Thyroid gland (tissue), 4 donors: ENCODE data around the gene MED16. TPM values are rescaled to one million over a fixed set of nuclear protein-coding genes. Genes with fewer than 3 reads are reported as not detected.

Source experiments
- DNase-seq, 2 donors: peaks; one replicate each; pipeline ENCODE4 v3.0.0-alpha.2; 2019
- H3K27ac ChIP-seq, 3 donors: fragments of 200-600 bp; sonication (generic); 1 replicate in 2 of 3; 2 replicates in 1 of 3; pipeline ENCODE4 v1.5.1; 2016 to 2019; ENCODE audit warnings: mild to moderate bottlenecking in 1 of 3, moderate library complexity in 1 of 3
- H3K27me3 ChIP-seq: fragments of 200-600 bp; sonication (generic); one replicate; pipeline ENCODE4 v1.5.1; 2019
- H3K36me3 ChIP-seq, 2 donors: fragments of 200-600 bp; sonication (generic); one replicate each; pipeline ENCODE4 v1.5.1; 2016 to 2019
- H3K4me1 ChIP-seq, 2 donors: fragments of 200-600 bp; sonication (generic); one replicate each; pipeline ENCODE4 v1.5.1; 2017 to 2019
- H3K4me3 ChIP-seq, 3 donors: fragments of 200-600 bp; sonication (generic); replicated peaks in 1 of 3; 1 replicate in 2 of 3; 2 replicates in 1 of 3; pipeline ENCODE4 v1.5.1; 2016; ENCODE audit warnings: mild to moderate bottlenecking in 1 of 3
- H3K9me3 ChIP-seq: fragments of 200-600 bp; sonication (generic); one replicate; pipeline ENCODE4 v1.5.1; 2017
- CTCF ChIP-seq, 6 experiments: fragments of 200-600 bp in 3 of 6; fragments of 450-650 bp in 3 of 6; sonication (generic) in 3 of 6; IDR thresholded peaks; one replicate each; pipeline ENCODE4 v1.5.1; 2016 to 2019; ENCODE audit warnings: antibody characterized with exemption in 6 of 6, mild to moderate bottlenecking in 2 of 6, inconsistent platforms in 1 of 6, moderate library complexity in 1 of 6
- POLR2A ChIP-seq, 2 donors: fragments of 450-650 bp; IDR thresholded peaks; one replicate each; pipeline ENCODE4 v1.6.1; 2017; ENCODE audit warnings: antibody characterized with exemption in 2 of 2, mild to moderate bottlenecking in 2 of 2, moderate library complexity in 1 of 2
- WGBS, 2 donors: methylation state at CpG; one replicate each; pipeline ENCODE4 v1.1.5; 2017; 5-methylcytosine and 5-hydroxymethylcytosine counted together
- intact Hi-C: fragments of 100-400 bp; cut with DNase I; formaldehyde crosslinking; loops from one replicate; pipeline ENCODE4 v1.15.1; 2023
- total RNA-seq, 4 donors: library from RNA; depleted of rRNA; stranded (reverse); fragments of >200 nt; gene quantifications; one replicate each; pipeline ENCODE4 v1.2.3, GENCODE V29; 2016

The MED16 gene
- total RNA-seq, 4 donors from 2014 or later, result 33.2 to 66.5 (median 54.3) TPM

GRCh38 chr19:861756-862580 is 31.0 kb downstream of the MED16 start:
- TF ChIP-seq CTCF (IDR thresholded peaks at IDR 0.05) (no peak), POLR2A (IDR thresholded peaks at IDR 0.05) (no peak)
- Histone ChIP-seq H3K27me3 (no peaks in the 10 kb centered on the region), H3K4me3 (no peak overlapping the region), H3K36me3 (no peaks in the 10 kb centered on the region), H3K4me1 (peaks cover 4 to 6% of the 10 kb centered on the region in 2 donors), H3K9me3 (no peaks in the 10 kb centered on the region), H3K27ac (no peak overlapping the region)
- intact Hi-C loops, result loop anchor here (5.0 kb wide), 2 partner anchors 55 to 120 kb away; partner anchors contain the start of genes KISS1R and WDR18
- no peak for DNase-seq
- WGBS, 2 donors, result 22 to 30% methylated on average over 33 to 55 of the region's 60 CpGs

GRCh38 chr19:861141-861755 is 31.7 kb downstream of the MED16 start:
- peaks cover 4 to 6% of the 10 kb centered on the region in 2 donors for H3K4me1 ChIP-seq
- WGBS, 2 donors, result 68 to 90% methylated on average over 2 to 11 of the region's 35 CpGs
- no peak overlapping the region for H3K27ac ChIP-seq
- intact Hi-C loops, result loop anchor here (5.0 kb wide), 2 partner anchors 56 to 121 kb away; partner anchors contain the start of genes KISS1R and WDR18
- H3K4me3 ChIP-seq, result no peak overlapping the region
- no peaks in the 10 kb centered on the region for H3K36me3 ChIP-seq
- H3K9me3 ChIP-seq, result no peaks in the 10 kb centered on the region
- no peaks in the 10 kb centered on the region for H3K27me3 ChIP-seq
- TF ChIP-seq POLR2A (IDR thresholded peaks at IDR 0.05), result no peak
- no peak for TF ChIP-seq CTCF (IDR thresholded peaks at IDR 0.05)
- no peak for DNase-seq

GRCh38 chr19:858868-859843 is 33.8 kb downstream of the MED16 start, which contains the start of gene CFD:
TSS of gene CFD (plus strand) at chr19:859664. CDS start at chr19:859690, 26 bp downstream.
- WGBS, 2 donors, result 51 to 53% methylated on average over 9 to 12 of the region's 24 CpGs
- TF ChIP-seq POLR2A (IDR thresholded peaks at IDR 0.05) (no peak), CTCF (IDR thresholded peaks at IDR 0.05) (no peak)
- peaks cover 4 to 6% of the 10 kb centered on the region in 2 donors for H3K4me1 ChIP-seq
- H3K27ac ChIP-seq, result peak within 1 kb of the TSS; percentile 29 to 53 (median 52)
- H3K36me3 ChIP-seq, result no peaks in the 10 kb centered on the region
- intact Hi-C loops, result no loop called here
- H3K9me3 ChIP-seq, result no peaks in the 10 kb centered on the region
- H3K4me3 ChIP-seq, result peak within 1 kb of the TSS in 1 of 3 donors; percentile 34
- DNase-seq, result no peak
- no peaks in the 10 kb centered on the region for H3K27me3 ChIP-seq

GRCh38 chr19:858284-858683 is 34.7 kb downstream of the MED16 start:
- Histone ChIP-seq H3K9me3 (no peaks in the 10 kb centered on the region), H3K4me3 (no peak overlapping the region), H3K27me3 (no peaks in the 10 kb centered on the region), H3K36me3 (no peaks in the 10 kb centered on the region), H3K27ac (no peak overlapping the region), H3K4me1 (peaks cover 4 to 6% of the 10 kb centered on the region in 2 donors)
- TF ChIP-seq POLR2A (IDR thresholded peaks at IDR 0.05) (no peak), CTCF (IDR thresholded peaks at IDR 0.05) (no peak)
- intact Hi-C loops, result no loop called here
- no peak for DNase-seq
- WGBS, 2 donors, result 77 to 80% methylated on average over 9 of the region's 9 CpGs
